K562 (cell line): ENCODE measurements around the gene ZFYVE19. TPM values are rescaled to one million over a fixed set of nuclear protein-coding genes. Genes with fewer than 3 reads are reported as not detected.

Experiments
- CBFA2T2 ChIP-seq: fragments of 450-650 bp; conservative IDR thresholded peaks from 2 replicates; pipeline ENCODE4 v1.6.1; 2017; ENCODE audit warnings: mild to moderate bottlenecking
- MAFF ChIP-seq: IDR thresholded peaks from 2 replicates; pipeline ENCODE4 v1.6.1; 2012; ENCODE audit warnings: low read length, improper control_type of control experiment
- SETDB1 ChIP-seq: IDR thresholded peaks from one replicate; pipeline ENCODE4 v1.6.1; 2012; ENCODE audit warnings: low read length, control low read depth, inconsistent platforms
- USF2 ChIP-seq: sonication (generic); formaldehyde crosslinking; IDR thresholded peaks from 2 replicates; pipeline ENCODE4 v1.5.0; 2020; ENCODE audit warnings: missing genetic modification reagents
- ZNF407 ChIP-seq: fragments of 450-650 bp; IDR thresholded peaks from 2 replicates; pipeline ENCODE4 v1.6.1; 2016; ENCODE audit warnings: low read depth
- ZNF584 ChIP-seq: fragments of 200-800 bp; sonication (Bioruptor generic); IDR thresholded peaks from 2 replicates; pipeline ENCODE4 v1.6.1; 2016; ENCODE audit warnings: low read depth, mild to moderate bottlenecking, missing genetic modification characterization, missing compliant biosample characterization
- polyA plus RNA-seq, 8 experiments: library from polyadenylated mRNA; depleted of rRNA in 4 of 8; stranded (reverse) in 5 of 8; unstranded in 3 of 8; fragments of >200 nt; fragmentation: Nextera tagmentation in 2 of 8; fragmentation: Illumina TruSeq in 1 of 8; extraction: Ambion mirVana in 2 of 8; extraction: Trizol in 1 of 8; gene quantifications; 2 replicates each; pipeline versions ENCODE4 v1.2.1 to v1.2.3, GENCODE V29; 2011 to 2014; ENCODE audit warnings: inconsistent platforms in 1 of 8, missing spikeins in 1 of 8
- total RNA-seq, 7 experiments: library from RNA; depleted of rRNA in 6 of 7; stranded (reverse); fragments of >200 nt in 6 of 7; fragmentation: Illumina TruSeq in 2 of 7; extraction: Trizol in 2 of 7; gene quantifications; 2 replicates each; pipeline versions ENCODE4 v1.2.1 to v1.2.3, GENCODE V29; 2011 to 2021; ENCODE audit warnings: low replicate concordance in 1 of 7

The ZFYVE19 gene
- total and polyA plus RNA-seq, 9 of the 15 experiments (the other 6 are each of a cell fraction or from before 2014, with no cell fraction given) = 1.5 to 36.8 (median 19.9) TPM

GRCh38 chr15:40829115-40829514 is 22.2 kb downstream of the ZFYVE19 start (continued):
- TF ChIP-seq ZNF407 (no peak), CBFA2T2 (peak; percentile 38; the same call in 1 of the 2 replicates), MAFF (peak; percentile 70), USF2 (peak; percentile 63), SETDB1 (no peak), ZNF584 (CRISPR knock-in tag) (no peak)
